Natural killer cell (primary cell): ENCODE measurements around the gene SLC35B2. TPM values are rescaled to one million over a fixed set of nuclear protein-coding genes. Genes with fewer than 3 reads are reported as not detected.

ENCODE experiments used
- ATAC-seq, 3 donors: fragments of 150-1000 bp in 2 of 3; fragments of 200-7000 bp in 1 of 3; cut with Tn5 transposase; 1 replicate in 1 of 3; 2 replicates in 2 of 3; pipeline ENCODE4 v1.10.0; 2021; ENCODE audit warnings: mild to moderate bottlenecking in 2 of 3, moderate library complexity in 2 of 3
- DNase-seq, 2 donors: peaks; one replicate each; pipeline versions ENCODE4 v3.0.0 to v3.0.0-alpha.2; 2013 to 2021; ENCODE audit warnings: mixed read lengths in 1 of 2
- H3K27ac ChIP-seq: one replicate; pipeline ENCODE4 v1.5.1; 2013; ENCODE audit warnings: mild to moderate bottlenecking, low read length
- H3K27me3 ChIP-seq: one replicate; pipeline ENCODE4 v1.6.1; 2013; ENCODE audit warnings: low read length; ENCODE audit not compliant: control insufficient read depth, insufficient read depth
- H3K36me3 ChIP-seq: one replicate; pipeline ENCODE4 v1.6.1; 2013; ENCODE audit warnings: low read length; ENCODE audit not compliant: control insufficient read depth, insufficient read depth
- H3K4me1 ChIP-seq: one replicate; pipeline ENCODE4 v1.6.1; 2013; ENCODE audit warnings: low read length; ENCODE audit not compliant: control insufficient read depth, insufficient read depth
- H3K4me3 ChIP-seq: one replicate; pipeline ENCODE4 v1.5.1; 2013; ENCODE audit warnings: low read length
- H3K9me3 ChIP-seq: one replicate; pipeline ENCODE4 v1.6.1; 2013; ENCODE audit warnings: low read length; ENCODE audit not compliant: control insufficient read depth, insufficient read depth
- H3K27ac Mint-ChIP-seq, 2 donors: one replicate each; pipeline ENCODE4 v1.8.0; 2022; ENCODE audit warnings: mild to moderate bottlenecking in 2 of 2, mixed read lengths in 2 of 2, moderate library complexity in 1 of 2
- H3K27me3 Mint-ChIP-seq, 2 donors: one replicate each; pipeline ENCODE4 v1.8.0; 2022; ENCODE audit warnings: low read depth in 2 of 2, mixed read lengths in 2 of 2
- H3K36me3 Mint-ChIP-seq: one replicate; pipeline ENCODE4 v1.8.0; 2022; ENCODE audit warnings: mixed read lengths
- H3K4me1 Mint-ChIP-seq, 2 donors: one replicate each; pipeline ENCODE4 v1.8.0; 2022; ENCODE audit warnings: mixed read lengths in 2 of 2
- H3K4me3 Mint-ChIP-seq: one replicate; pipeline ENCODE4 v1.8.0; 2022; ENCODE audit warnings: mild to moderate bottlenecking, moderate library complexity, mixed read lengths
- H3K9me3 Mint-ChIP-seq, 2 donors: one replicate each; pipeline ENCODE4 v1.8.0; 2022; ENCODE audit warnings: mixed read lengths in 2 of 2
- whole genome bisulfite sequencing: methylation state at CpG from one replicate; pipeline ENCODE4 v1.1.7; 2013; ENCODE audit warnings: missing lambda C conversion rate; ENCODE audit not compliant: insufficient coverage; 5-methylcytosine and 5-hydroxymethylcytosine counted together
- intact Hi-C: fragments of 100-400 bp; cut with micrococcal nuclease; formaldehyde crosslinking; loops from one replicate; pipeline ENCODE4 v1.14.2; 2022
- total RNA-seq, 4 donors: library from RNA; stranded (reverse); fragments of 120-200 nt in 1 of 4; gene quantifications; one replicate each; pipeline versions ENCODE4 v1.2.3 to v1.2.4, GENCODE V29; 2013 to 2022
- TF ChIP-seq, protein P1 (sequence below): fragments of 200-600 bp; IDR thresholded peaks from one replicate; pipeline ENCODE4 v1.8.0; 2022; ENCODE audit warnings: antibody characterized with exemption

The SLC35B2 gene
- total RNA-seq, 3 donors from 2014 or later (not counting 1 experiment from before 2014, with no cell fraction given) = 20.9 to 27.7 (median 26.8) TPM

DNA sequence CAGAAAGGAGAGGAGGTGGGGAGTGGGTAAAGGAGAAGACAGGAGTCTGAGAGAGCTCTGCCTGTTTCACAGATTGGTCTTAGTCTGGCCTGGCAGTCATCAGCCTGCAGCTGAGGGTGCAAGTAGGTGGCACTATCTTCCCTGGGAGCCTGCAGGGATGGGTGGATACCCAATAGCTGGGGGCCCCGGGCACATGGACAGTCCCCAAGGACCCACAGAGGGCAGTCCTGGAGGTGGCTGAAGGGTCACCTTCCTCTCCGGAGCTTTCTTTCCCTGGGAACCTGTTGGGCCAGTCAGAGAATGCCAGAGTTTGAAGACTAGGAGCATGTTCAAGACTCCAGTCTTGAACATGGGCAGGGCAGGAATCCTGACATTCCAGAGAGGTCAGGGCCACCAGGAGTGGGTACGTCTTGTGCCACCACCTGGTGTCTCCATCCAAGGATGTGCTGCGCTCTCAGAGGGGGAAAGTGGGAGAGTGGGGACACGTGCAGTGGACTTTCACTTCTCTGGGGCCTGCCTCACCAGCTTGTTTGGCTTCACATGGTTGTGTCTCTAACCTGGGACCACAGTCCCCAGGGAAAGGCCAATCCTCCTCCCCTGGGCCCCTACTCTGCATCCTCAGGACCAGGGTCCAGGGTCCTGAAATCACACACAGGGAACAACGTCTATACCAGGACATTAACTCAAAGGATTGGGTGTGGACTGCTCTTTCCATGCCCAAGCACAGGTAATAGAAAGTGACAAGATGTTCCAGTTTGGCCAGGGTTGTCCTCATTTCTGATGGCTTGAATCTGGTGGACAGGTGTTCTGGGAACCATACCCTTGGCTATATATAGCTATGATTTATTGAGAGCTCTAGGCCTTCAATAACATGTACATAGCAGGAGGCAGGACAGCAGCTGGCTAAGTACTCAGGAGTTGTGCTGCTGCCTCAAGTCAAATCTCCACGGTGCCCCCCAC, 37.8 kb upstream of the SLC35B2 start:
- H3K4me1 Mint-ChIP-seq = peaks cover 0 to 12% of the 10 kb centered on the region in 2 donors
- H3K27me3 Mint-ChIP-seq = peaks cover 36 to 54% of the 10 kb centered on the region in 2 donors
- TF ChIP-seq, protein P1, sequence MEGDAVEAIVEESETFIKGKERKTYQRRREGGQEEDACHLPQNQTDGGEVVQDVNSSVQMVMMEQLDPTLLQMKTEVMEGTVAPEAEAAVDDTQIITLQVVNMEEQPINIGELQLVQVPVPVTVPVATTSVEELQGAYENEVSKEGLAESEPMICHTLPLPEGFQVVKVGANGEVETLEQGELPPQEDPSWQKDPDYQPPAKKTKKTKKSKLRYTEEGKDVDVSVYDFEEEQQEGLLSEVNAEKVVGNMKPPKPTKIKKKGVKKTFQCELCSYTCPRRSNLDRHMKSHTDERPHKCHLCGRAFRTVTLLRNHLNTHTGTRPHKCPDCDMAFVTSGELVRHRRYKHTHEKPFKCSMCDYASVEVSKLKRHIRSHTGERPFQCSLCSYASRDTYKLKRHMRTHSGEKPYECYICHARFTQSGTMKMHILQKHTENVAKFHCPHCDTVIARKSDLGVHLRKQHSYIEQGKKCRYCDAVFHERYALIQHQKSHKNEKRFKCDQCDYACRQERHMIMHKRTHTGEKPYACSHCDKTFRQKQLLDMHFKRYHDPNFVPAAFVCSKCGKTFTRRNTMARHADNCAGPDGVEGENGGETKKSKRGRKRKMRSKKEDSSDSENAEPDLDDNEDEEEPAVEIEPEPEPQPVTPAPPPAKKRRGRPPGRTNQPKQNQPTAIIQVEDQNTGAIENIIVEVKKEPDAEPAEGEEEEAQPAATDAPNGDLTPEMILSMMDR = no peak
- intact Hi-C loops = no loop called here
- DNase-seq (no peak), ATAC-seq (no peak)
- Histone ChIP-seq H3K27me3 (peaks cover 41% of the 10 kb centered on the region), H3K27ac (no peak overlapping the region), H3K4me3 (no peak overlapping the region), H3K9me3 (no peaks in the 10 kb centered on the region), H3K4me1 (peaks cover 14% of the 10 kb centered on the region), H3K36me3 (peaks cover 2% of the 10 kb centered on the region)
- no peaks in the 10 kb centered on the region for H3K9me3 Mint-ChIP-seq
- no peak overlapping the region for H3K4me3 Mint-ChIP-seq
- no peaks in the 10 kb centered on the region for H3K36me3 Mint-ChIP-seq
- 87% methylated on average over 7 of the region's 7 CpGs for WGBS
- H3K27ac Mint-ChIP-seq = no peak overlapping the region

DNA sequence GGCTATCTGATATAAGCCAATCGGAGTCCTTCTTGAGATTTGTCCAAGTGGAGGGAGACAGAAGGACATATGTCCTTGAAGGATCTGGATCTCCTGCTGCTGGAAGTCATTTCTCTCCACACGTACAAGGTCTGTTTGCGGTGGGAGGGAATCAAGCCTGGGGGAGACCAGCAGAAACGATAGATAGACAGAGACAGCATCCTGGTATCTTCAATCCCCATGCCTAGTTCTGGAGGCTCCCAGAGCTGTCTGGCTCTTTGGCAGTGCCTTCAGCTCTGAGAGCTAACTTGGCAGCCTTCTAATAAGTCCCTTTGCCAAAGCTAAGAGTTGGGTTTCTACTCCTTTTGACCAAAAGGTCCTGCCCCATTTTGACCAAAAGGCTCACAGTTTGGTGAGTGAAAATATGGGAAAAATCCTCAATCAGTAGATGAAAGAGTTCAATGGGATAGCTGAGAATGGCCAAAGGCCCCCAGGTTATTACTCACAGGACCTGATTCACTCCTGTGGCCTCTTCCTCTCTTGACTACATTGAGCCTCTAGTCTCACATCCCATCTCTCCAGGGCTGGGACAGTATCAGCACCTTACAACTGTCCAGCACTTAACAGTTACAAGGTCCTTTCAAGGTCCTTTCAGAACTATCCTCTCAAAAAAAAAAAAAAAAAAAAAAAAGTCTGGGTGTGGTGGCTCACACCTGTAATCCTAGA, 35.5 kb upstream of the SLC35B2 start:
- Mint-ChIP-seq H3K27ac (no peak overlapping the region), H3K27me3 (peaks cover 53 to 57% of the 10 kb centered on the region in 2 donors), H3K36me3 (no peaks in the 10 kb centered on the region), H3K4me3 (no peak overlapping the region), H3K4me1 (peaks cover 0 to 5% of the 10 kb centered on the region in 2 donors), H3K9me3 (no peaks in the 10 kb centered on the region)
- TF ChIP-seq, protein P1 = no peak
- intact Hi-C loops = no loop called here
- 85% methylated on average over 4 of the region's 4 CpGs for WGBS
- no peak for ATAC-seq
- Histone ChIP-seq H3K4me1 (peaks cover 11% of the 10 kb centered on the region), H3K4me3 (no peak overlapping the region), H3K27me3 (peaks cover 42% of the 10 kb centered on the region), H3K27ac (no peak overlapping the region), H3K36me3 (no peaks in the 10 kb centered on the region), H3K9me3 (no peaks in the 10 kb centered on the region)
- DNase-seq = no peak

DNA sequence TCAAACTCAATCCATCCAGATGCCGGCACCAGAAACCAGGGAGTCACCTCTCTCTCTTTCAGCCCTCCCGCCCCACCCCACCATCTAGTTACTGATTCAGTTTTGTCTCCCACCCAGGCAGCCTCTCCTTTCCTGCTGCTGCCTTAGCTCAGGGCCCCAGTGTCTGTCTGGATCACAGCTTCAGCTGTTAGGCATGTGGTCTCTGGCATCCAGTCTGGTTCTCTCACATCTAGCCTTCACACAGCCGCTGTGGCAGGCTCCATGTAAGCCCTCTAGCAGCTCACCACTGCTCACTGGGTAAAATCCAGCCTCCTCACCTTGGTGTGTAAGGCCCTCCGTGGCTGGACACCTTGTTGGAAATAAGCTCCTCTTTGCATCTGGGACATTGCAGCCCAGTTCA, 34.5 kb upstream of the SLC35B2 start:
- H3K27me3 Mint-ChIP-seq = peaks cover 61 to 62% of the 10 kb centered on the region in 2 donors
- DNase-seq (no peak), ATAC-seq (no peak)
- H3K4me3 ChIP-seq = no peak overlapping the region
- no peak overlapping the region for H3K4me3 Mint-ChIP-seq
- H3K36me3 Mint-ChIP-seq = no peaks in the 10 kb centered on the region
- H3K27ac Mint-ChIP-seq = no peak overlapping the region
- TF ChIP-seq, protein P1 = no peak
- no peaks in the 10 kb centered on the region for H3K36me3 ChIP-seq
- peaks cover 36% of the 10 kb centered on the region for H3K27me3 ChIP-seq
- WGBS = 77% methylated on average over 4 of the region's 4 CpGs
- no peaks in the 10 kb centered on the region for H3K9me3 ChIP-seq
- H3K27ac ChIP-seq = no peak overlapping the region
- intact Hi-C loops = no loop called here
- H3K4me1 ChIP-seq = peaks cover 4% of the 10 kb centered on the region
- no peaks in the 10 kb centered on the region for H3K9me3 Mint-ChIP-seq
- H3K4me1 Mint-ChIP-seq = peaks cover 0 to 5% of the 10 kb centered on the region in 2 donors
